Adipose tissue (tissue), 3 donors: ENCODE results near the gene ITGAL. TPM values are rescaled to one million over a fixed set of nuclear protein-coding genes. Genes with fewer than 3 reads are reported as not detected.
"Not testable (repeated sequence)": the region's sequence is repeated elsewhere in the genome, so short reads cannot be mapped to it uniquely, and the experiment has no call there.

Source experiments
- H3K27ac ChIP-seq: one replicate; pipeline ENCODE4 v1.5.1; 2013; ENCODE audit warnings: low read depth, low read length
- WGBS, 3 donors: extraction: QIAGEN DNeasy Blood & Tissue Kit; methylation state at CpG; one replicate each; pipeline ENCODE4 v1.1.7; 2013; 5-methylcytosine and 5-hydroxymethylcytosine counted together
- polyA plus RNA-seq, 3 donors: library from polyadenylated mRNA; stranded (reverse); fragments of 200-250 nt; gene quantifications; one replicate each; pipeline ENCODE4 v1.2.3, GENCODE V29; 2013
- donor health status: healthy with polysubstance abuse.
- donor health status: Bipolar disorder and iron deficiency.
- donor health status: healthy.

The ITGAL gene
- polyA plus RNA-seq, 3 donors = 1.2 to 5.3 (median 4.3) TPM

DNA sequence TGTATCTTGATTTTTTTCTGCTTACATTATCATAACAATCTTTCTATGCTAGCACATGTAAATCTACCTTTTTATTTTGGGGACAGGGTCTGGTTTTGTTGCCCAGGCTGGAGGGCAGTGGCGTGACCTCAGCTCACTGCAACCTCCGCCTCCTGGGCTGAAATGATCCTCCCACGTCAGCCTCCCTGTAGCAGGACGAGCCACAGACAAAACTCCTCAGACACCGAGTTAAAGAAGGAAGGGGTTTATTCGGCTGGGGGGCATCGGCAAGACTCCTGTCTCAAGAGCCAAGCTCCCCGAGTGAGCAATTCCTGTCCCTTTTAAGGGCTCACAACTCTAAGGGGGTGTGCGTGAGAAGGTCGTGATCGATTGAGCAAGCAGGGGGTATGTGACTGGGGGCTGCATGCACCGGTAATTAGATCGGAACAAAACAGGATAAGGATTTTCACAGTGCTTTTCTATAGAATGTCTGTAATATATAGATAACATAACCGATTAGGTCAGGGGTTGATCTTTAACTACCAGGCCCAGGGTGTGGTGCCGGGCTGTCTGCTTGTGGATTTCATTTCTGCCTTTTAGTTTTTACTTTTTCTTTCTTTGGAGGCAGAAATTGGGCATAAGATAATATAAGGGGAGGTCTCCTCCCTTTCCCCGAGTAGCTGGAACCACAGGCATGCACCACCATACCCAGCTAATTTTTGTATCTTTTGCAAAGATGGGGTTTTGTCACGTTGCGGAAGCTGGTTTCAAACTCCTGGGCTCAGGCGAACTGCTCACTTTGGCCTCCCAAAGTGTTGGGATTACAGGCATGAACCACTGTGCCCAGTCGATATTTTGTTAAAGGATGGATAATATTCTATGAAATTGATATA lies 19.6 kb upstream of the ITGAL start:
- H3K27ac ChIP-seq = not testable (repeated sequence)
- 62 to 72% (median 72%) methylated on average over 20 of the region's 20 CpGs for WGBS, 3 donors

GRCh38 chr16:30456302-30456701 lies 16.2 kb upstream of the ITGAL start:
- H3K27ac ChIP-seq = no peak overlapping the region
- WGBS, 3 donors = 80 to 93% (median 93%) methylated on average over 1 of the region's 1 CpG

- H3K27ac ChIP-seq = no peak overlapping the region
- 80 to 100% (median 100%) methylated on average over 1 of the region's 1 CpG for WGBS, 3 donors
Measured at GRCh38 chr16:30457256-30457655, 15.3 kb upstream of the ITGAL start.

GRCh38 chr16:30457743-30458560 lies 14.6 kb upstream of the ITGAL start:
- WGBS, 3 donors = 90 to 93% (median 91%) methylated on average over 16 of the region's 16 CpGs
- no peak overlapping the region for H3K27ac ChIP-seq

DNA sequence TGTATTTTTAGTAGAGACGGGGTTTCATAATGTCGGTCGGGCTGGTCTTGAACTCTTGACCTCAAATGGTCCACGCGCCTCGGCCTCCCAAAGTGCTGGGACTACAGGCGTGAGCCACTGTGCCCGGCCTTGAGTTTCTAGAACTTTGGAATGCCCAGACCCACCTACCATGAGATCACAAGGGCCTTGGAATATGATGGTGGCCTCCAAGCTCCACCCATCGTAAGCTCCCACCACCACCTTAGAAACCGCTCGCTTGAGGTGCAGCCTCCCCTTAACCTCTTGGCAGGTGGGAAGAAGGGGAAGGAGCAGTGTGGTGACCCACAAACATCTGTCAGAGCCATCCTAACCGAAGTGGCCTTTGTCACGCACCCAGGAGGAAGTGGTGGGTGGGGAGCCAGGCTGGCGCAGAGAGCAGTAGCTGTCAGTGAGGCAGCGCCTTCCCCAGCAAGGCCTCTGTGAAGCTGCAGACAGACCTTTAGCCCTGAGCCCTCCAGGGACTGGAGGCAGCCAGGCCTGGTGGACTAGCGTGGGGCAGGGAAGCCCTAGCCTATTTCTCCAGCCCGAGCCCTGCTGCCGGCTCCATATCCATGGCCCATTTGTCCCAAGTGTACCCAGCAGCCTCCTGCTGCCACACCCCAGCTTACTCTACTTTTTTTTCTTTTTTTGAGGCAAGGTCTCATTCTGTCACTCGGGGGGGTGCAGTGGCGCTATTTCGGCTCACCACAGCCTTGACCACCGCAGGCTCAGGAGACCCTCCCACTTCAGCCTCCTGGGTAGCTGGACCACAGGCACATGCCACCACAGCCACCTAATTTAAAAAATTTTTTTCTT lies 13.8 kb upstream of the ITGAL start:
- H3K27ac ChIP-seq = no peak overlapping the region
- WGBS, 3 donors = 55 to 78% (median 59%) methylated on average over 22 of the region's 22 CpGs

DNA sequence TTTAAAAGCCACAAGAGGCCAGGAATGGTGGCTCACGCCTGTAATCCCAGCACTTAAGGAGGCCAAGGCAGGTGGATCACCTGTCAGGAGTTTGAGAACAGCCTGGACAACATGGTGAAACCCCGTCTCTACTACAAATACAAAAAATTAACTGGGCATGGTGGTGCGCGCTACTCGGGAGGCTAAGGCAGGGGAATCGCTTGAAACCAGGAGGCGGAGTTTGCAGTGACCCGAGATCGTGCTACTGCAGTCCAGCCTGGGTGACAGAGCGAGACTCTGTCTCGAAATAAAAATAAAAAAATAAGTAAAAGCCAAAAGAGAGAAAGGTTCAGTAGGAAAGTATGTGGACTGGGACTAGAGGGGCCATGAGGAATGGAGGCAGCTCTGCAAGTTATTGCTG lies 13.1 kb upstream of the ITGAL start:
- H3K27ac ChIP-seq = no peak overlapping the region
- WGBS, 3 donors = 83 to 85% (median 84%) methylated on average over 11 of the region's 11 CpGs

DNA sequence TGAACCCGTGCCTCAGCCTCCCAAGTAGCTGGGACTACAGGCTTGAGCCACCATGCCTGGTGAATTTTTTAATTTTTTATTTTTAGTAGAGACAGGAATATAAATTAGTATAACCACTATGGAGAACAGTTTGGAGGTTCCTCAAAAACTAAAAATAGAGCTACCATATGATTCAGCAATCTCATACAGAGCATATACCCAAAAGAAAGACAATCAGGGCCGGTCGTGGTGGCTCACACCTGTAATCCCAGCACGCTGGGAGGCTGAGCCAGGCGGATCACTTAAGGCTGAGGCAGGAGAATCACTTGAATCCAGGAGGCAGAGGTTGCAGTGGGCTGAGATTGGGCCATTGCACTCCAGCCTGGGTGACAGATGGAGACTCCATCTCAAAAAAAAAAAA lies 11.1 kb upstream of the ITGAL start:
- WGBS, 3 donors = 58 to 84% (median 73%) methylated on average over 5 of the region's 5 CpGs

GRCh38 chr16:30464078-30464477 lies 8.5 kb upstream of the ITGAL start:
- 76 to 92% (median 89%) methylated on average over 7 of the region's 7 CpGs for WGBS, 3 donors
- H3K27ac ChIP-seq = no peak overlapping the region

More for the DNA sequence above, 11.1 kb upstream of the ITGAL start:
- H3K27ac ChIP-seq = not testable (repeated sequence)

GRCh38 chr16:30470170-30470512 lies 2.4 kb upstream of the ITGAL start:
- no peak overlapping the region for H3K27ac ChIP-seq
- 76 to 84% (median 81%) methylated on average over 3 of the region's 3 CpGs for whole genome bisulfite sequencing, 3 donors

DNA sequence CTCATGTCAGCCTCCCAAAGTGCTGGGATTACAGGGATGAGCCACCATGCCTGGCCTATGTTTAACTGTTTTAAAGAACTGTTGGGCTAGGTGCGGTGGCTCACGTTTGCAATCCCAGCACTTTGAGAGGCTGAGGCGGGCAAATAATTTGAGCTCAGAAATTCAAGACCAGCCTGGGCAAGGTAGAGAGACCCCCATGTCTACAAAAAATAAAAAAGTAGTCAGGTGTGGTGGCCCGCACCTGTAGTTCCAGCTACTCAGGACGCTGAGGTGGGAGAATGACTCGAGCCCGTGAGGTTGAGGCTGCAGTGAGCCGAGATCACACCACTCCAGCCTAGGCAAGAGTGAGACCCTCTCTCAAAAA lies 1.9 kb upstream of the ITGAL start:
- H3K27ac ChIP-seq = no peak overlapping the region
- 80 to 87% (median 84%) methylated on average over 8 of the region's 8 CpGs for WGBS, 3 donors

DNA sequence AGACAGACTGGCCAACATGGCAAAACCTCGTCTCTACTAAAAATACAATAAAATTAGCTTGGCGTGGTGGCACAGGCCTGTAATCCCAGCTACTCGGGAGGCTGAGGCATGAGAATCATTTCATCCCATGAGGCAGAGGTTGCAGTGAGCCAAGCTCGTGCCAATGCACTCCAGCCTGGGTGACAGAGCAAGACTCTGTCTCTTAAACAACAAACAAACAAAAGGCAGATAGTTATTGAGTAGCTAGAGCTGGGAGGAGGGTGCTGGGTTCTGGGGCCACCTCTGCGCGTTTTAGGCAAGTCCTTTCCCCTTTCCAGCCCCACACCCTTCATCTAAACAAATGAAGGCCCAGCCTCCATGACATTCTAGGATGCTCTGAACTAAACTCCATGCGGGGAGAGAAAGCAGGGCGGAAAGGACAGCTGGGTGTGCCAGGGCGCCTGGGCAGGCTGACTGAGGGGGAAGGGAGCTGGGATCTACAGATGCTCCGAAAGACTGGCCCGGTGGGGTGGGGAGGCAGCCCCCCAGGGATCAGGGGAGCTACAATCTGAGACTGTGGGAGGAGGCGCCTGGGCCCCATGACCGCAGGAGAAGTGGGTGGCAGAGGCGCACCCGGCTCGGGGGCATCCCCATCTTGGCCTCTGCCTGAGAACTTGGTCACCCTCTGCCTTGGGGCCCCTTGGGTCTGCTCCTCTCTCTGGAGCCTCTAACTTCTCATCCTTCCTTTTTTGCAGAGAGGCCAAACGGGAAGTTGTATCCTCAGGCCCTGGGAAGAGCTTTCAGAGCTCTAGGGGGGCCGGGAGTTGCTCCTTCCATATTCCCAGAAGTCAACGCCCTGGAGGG lies 910 bp downstream of the ITGAL start:
- 45 to 66% (median 48%) methylated on average over 19 of the region's 19 CpGs for WGBS, 3 donors
- H3K27ac ChIP-seq = no peak overlapping the region

DNA sequence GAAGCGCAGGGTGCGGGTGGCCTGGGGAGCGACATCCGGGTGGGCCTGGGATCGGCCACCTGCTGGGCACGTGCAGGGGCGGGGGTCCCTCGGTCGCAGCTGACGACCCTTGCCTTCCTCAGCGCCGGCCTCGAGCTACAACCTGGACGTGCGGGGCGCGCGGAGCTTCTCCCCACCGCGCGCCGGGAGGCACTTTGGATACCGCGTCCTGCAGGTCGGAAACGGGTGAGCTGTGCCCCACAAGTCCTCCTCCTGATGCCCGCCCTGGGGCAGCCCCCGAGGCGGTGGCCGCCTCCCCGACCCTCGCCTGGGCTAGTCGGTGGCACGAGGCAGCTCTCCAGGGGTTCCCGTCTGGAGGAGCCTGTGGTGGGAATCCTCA lies 1.5 kb downstream of the ITGAL start:
- WGBS, 3 donors = 15 to 37% (median 36%) methylated on average over 24 to 35 of the region's 35 CpGs
- H3K27ac ChIP-seq = no peak overlapping the region

GRCh38 chr16:30474684-30475083 lies 2.1 kb downstream of the ITGAL start:
- no peak overlapping the region for H3K27ac ChIP-seq
- WGBS, 3 donors = 86 to 90% (median 90%) methylated on average over 7 of the region's 7 CpGs

DNA sequence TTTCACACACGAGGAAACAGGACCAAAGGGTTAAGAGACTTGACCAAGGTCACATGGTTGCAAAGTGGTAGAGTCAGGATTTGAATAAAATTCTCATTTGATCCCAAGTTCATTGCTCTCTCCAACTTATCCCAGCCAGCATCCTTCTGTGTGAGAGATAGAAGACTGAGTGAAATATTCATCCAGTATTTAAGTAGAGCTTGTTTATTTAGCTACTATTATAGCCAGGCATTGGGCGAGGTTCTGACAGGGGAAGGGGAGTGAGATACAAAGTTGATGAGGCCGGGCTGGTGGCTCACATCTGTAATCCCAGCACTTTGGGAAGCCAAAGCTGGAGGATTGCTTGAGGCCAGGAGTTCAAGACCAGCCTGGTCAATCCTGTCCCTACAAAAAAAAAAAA lies 4.4 kb downstream of the ITGAL start:
- no peak overlapping the region for H3K27ac ChIP-seq
- 59 to 72% (median 71%) methylated on average over 3 of the region's 3 CpGs for WGBS, 3 donors

DNA sequence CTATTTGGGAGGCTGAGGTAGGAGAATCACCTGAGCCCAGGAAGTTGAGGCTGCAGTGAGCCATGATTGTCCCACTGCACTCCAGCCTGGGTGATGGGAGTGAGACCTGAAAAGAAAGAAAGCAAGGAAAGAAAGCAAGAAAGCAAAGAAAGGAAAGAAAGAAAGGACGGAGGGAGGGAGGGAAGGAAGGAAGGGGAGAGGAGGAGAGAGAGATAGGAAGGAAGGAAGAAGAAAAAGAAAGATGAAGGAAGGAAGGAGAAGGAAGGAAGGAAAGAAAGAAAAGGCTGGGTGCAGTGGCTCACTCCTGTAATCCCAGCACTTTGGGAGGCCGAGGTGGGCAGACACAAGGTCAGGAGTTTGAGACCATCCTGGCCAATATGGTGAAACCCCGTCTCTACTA lies 5.2 kb downstream of the ITGAL start:
- 76 to 89% (median 77%) methylated on average over 3 of the region's 3 CpGs for WGBS, 3 donors
- H3K27ac ChIP-seq = not testable (repeated sequence)

DNA sequence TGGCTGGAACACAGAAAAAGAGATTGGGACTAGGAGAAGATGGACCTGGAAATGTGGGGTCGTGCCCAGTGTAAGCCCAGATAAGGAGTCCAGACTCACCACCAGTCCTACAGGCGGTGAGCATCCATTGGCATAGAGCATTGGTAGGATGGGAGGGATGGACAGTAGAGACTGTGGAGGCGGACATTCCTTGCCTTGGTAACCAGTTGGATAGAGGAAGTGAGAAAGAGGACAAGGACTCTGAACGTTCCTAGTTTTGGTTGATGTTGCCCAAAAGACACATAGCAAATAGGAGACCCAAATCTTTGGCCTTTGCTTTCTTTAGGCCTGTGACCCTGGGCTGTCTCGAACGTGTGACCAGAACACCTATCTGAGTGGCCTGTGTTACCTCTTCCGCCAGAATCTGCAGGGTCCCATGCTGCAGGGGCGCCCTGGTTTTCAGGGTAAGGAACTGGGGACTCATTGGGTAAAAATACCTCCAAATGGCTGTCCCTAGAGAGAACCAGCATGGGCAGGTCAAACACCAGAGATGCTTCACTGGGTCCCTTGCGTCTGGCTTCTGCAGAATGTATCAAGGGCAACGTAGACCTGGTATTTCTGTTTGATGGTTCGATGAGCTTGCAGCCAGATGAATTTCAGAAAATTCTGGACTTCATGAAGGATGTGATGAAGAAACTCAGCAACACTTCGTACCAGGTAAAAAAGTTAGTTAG lies 6.4 kb downstream of the ITGAL start:
- WGBS, 3 donors = 88 to 93% (median 89%) methylated on average over 12 of the region's 12 CpGs
- H3K27ac ChIP-seq = no peak overlapping the region

DNA sequence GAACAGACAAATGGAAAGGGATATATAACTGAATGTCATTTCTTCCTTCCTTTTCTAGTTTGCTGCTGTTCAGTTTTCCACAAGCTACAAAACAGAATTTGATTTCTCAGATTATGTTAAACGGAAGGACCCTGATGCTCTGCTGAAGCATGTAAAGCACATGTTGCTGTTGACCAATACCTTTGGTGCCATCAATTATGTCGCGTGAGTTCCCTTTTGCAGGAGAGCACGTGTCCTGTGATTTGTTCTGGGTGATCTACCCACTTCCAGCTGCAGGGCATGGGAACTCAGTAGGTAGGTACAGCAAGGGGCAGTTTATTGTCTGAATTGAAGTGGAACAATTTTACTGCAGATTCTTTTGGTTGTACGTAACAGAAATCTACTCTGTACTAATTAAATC lies 8.8 kb downstream of the ITGAL start:
- H3K27ac ChIP-seq = no peak overlapping the region
- WGBS, 3 donors = 64 to 80% (median 72%) methylated on average over 5 of the region's 5 CpGs
